PC-9 (cell line): ENCODE measurements around the gene STIL. TPM values are rescaled to one million over a fixed set of nuclear protein-coding genes. Genes with fewer than 3 reads are reported as not detected.
"Not testable (repeated sequence)": the region's sequence is repeated elsewhere in the genome, so short reads cannot be mapped to it uniquely, and the experiment has no call there.

Source experiments
- BruUV-seq: library from RNA; stranded (reverse); fragments of 400-500 nt; replicated peaks from 2 replicates; lab custom pipeline; 2021; lab: Mats Ljungman, UMichigan
- CTCF ChIA-PET: fragments of 300-600 bp; sonication (Branson Sonifier 250); formaldehyde crosslinking; loops from one replicate; lab custom pipeline; 2022; ENCODE audit warnings: antibody characterized with exemption; lab: Charles Lee
- POLR2A ChIA-PET: fragments of 300-600 bp; sonication (Branson Sonifier 250); formaldehyde crosslinking; loops from one replicate; lab custom pipeline; 2022; ENCODE audit warnings: antibody characterized with exemption; ENCODE audit not compliant: unreplicated experiment; lab: Charles Lee
- DNase-seq, 2 experiments: peaks; one replicate each; pipeline versions ENCODE4 v3.0.0 to v3.0.0-alpha.2; 2015 to 2022; ENCODE audit warnings: mixed read lengths in 1 of 2
- H2AFZ ChIP-seq: fragments of 200-600 bp; sonication (generic); 2 replicates; pipeline ENCODE4 v1.8.1; 2017; ENCODE audit warnings: antibody characterized with exemption
- H3F3A ChIP-seq: fragments of 200-600 bp; sonication (generic); 2 replicates; pipeline ENCODE4 v1.8.1; 2017; ENCODE audit warnings: antibody characterized with exemption, mild to moderate bottlenecking, low read depth; ENCODE audit not compliant: insufficient read depth
- H3K27ac ChIP-seq: fragments of 200-600 bp; sonication (generic); 2 replicates; pipeline ENCODE4 v1.6.1; 2016; ENCODE audit warnings: mixed run types
- H3K27me3 ChIP-seq: fragments of 200-600 bp; sonication (generic); 2 replicates; pipeline ENCODE4 v1.6.1; 2016; ENCODE audit warnings: low read depth, mixed run types; ENCODE audit not compliant: insufficient read depth
- H3K36me3 ChIP-seq: fragments of 200-600 bp; sonication (generic); 2 replicates; pipeline ENCODE4 v1.6.1; 2016; ENCODE audit warnings: low read depth, mixed run types
- H3K4me1 ChIP-seq: fragments of 200-600 bp; sonication (generic); replicated peaks from 2 replicates; pipeline ENCODE4 v1.6.1; 2016; ENCODE audit warnings: mixed run types; ENCODE audit not compliant: insufficient read depth
- H3K4me2 ChIP-seq: fragments of 200-600 bp; sonication (generic); 2 replicates; pipeline ENCODE4 v1.6.1; 2017; ENCODE audit warnings: mixed run types
- H3K4me3 ChIP-seq: fragments of 200-600 bp; sonication (generic); 2 replicates; pipeline ENCODE4 v1.6.1; 2016; ENCODE audit warnings: mixed run types
- H3K79me2 ChIP-seq: fragments of 200-600 bp; sonication (generic); 2 replicates; pipeline ENCODE4 v1.6.1; 2017; ENCODE audit warnings: low read depth, mixed run types
- H3K9me2 ChIP-seq: fragments of 200-600 bp; sonication (generic); 2 replicates; pipeline ENCODE4 v1.8.1; 2017; ENCODE audit warnings: mild to moderate bottlenecking; ENCODE audit not compliant: insufficient read depth
- H3K9me3 ChIP-seq: fragments of 200-600 bp; sonication (generic); 2 replicates; pipeline ENCODE4 v1.8.1; 2016; ENCODE audit warnings: low read depth; ENCODE audit not compliant: insufficient read depth
- H4K20me1 ChIP-seq: fragments of 200-600 bp; sonication (generic); 2 replicates; pipeline ENCODE4 v1.8.1; 2017; ENCODE audit not compliant: insufficient read depth
- EZH2 ChIP-seq: fragments of 200-600 bp; sonication (generic); IDR thresholded peaks from 2 replicates; pipeline ENCODE4 v1.8.0; 2017; ENCODE audit warnings: antibody characterized with exemption, low read depth
- intact Hi-C: fragments of 100-400 bp; cut with micrococcal nuclease; formaldehyde crosslinking; loops from one replicate; pipeline ENCODE4 v1.10.0; 2022; ENCODE audit not compliant: unreplicated experiment
- total RNA-seq: library from RNA; stranded (reverse); gene quantifications from 2 replicates; pipeline ENCODE4 v1.2.3, GENCODE V29; 2021
- TF ChIP-seq, protein P1 (sequence below): fragments of 200-600 bp; sonication (generic); conservative IDR thresholded peaks from 2 replicates; pipeline ENCODE4 v1.6.1; 2017; ENCODE audit warnings: mixed run types, antibody characterized with exemption, mild to moderate bottlenecking, moderate library complexity

The STIL gene
- total RNA-seq, 1 experiment from 2014 or later = 37.0 TPM

DNA sequence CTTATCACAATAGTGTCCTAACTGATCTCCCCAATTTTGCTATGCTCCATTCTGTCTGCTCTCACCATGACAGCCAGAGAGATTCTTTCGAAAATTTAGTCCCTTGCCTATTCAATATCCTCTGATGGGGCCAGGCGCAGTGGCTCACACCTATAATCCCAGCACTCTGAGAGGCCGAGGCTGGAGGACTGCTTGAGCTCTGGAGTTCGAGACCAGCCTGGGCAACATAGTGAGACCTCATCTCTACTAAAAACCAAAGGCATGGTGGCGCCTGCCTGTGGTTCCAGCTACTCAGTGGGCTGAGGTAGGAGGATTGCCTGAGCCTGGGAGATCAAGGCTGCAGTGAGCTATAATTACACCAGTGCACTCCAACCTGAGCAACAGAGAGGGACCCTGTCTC lies 108.0 kb downstream of the STIL start:
- Histone ChIP-seq H3F3A (no peaks in the 10 kb centered on the region), H3K4me1 (no peaks in the 10 kb centered on the region), H4K20me1 (no peaks in the 10 kb centered on the region), H3K9me3 (no peaks in the 10 kb centered on the region), H2AFZ (no peak overlapping the region), H3K27ac (no peak overlapping the region), H3K4me3 (no peak overlapping the region), H3K9me2 (no peaks in the 10 kb centered on the region), H3K79me2 (no peaks in the 10 kb centered on the region), H3K4me2 (no peak overlapping the region), H3K27me3 (no peaks in the 10 kb centered on the region), H3K36me3 (no peaks in the 10 kb centered on the region)
- no peak for DNase-seq
- no TSS peak for BruUV-seq
- intact Hi-C loops = no loop called here
- no peak for TF ChIP-seq EZH2
- TF ChIP-seq, protein P1, sequence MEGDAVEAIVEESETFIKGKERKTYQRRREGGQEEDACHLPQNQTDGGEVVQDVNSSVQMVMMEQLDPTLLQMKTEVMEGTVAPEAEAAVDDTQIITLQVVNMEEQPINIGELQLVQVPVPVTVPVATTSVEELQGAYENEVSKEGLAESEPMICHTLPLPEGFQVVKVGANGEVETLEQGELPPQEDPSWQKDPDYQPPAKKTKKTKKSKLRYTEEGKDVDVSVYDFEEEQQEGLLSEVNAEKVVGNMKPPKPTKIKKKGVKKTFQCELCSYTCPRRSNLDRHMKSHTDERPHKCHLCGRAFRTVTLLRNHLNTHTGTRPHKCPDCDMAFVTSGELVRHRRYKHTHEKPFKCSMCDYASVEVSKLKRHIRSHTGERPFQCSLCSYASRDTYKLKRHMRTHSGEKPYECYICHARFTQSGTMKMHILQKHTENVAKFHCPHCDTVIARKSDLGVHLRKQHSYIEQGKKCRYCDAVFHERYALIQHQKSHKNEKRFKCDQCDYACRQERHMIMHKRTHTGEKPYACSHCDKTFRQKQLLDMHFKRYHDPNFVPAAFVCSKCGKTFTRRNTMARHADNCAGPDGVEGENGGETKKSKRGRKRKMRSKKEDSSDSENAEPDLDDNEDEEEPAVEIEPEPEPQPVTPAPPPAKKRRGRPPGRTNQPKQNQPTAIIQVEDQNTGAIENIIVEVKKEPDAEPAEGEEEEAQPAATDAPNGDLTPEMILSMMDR = no peak
- CTCF ChIA-PET = no interaction called here
- POLR2A ChIA-PET = interaction anchor here (0.6 kb wide), 1 partner anchor 119 kb away, joined by 12 read pairs; no protein-coding TSS in a partner anchor

GRCh38 chr1:47203504-47203903 lies 110.4 kb downstream of the STIL start:
- H4K20me1 ChIP-seq, BruUV-seq, H2AFZ ChIP-seq, H3K27ac ChIP-seq, H3K27me3 ChIP-seq, CTCF ChIA-PET, H3K9me2 ChIP-seq, DNase-seq, H3K4me2 ChIP-seq, H3K4me3 ChIP-seq, H3K36me3 ChIP-seq, H3K9me3 ChIP-seq, POLR2A ChIA-PET, H3F3A ChIP-seq, H3K79me2 ChIP-seq, H3K4me1 ChIP-seq, intact Hi-C loops: not testable (repeated sequence)

GRCh38 chr1:47201179-47201578 lies 112.8 kb downstream of the STIL start:
- no peaks in the 10 kb centered on the region for H3K4me1 ChIP-seq
- H3K9me2 ChIP-seq = no peaks in the 10 kb centered on the region
- H2AFZ ChIP-seq = no peak overlapping the region
- no peaks in the 10 kb centered on the region for H3K36me3 ChIP-seq
- H3K4me3 ChIP-seq = no peak overlapping the region
- no peaks in the 10 kb centered on the region for H4K20me1 ChIP-seq
- no peaks in the 10 kb centered on the region for H3F3A ChIP-seq
- intact Hi-C loops = no loop called here
- no TSS peak for BruUV-seq
- no peaks in the 10 kb centered on the region for H3K9me3 ChIP-seq
- 0 out of 2 replicates have a peak, but pooled peaks cover 12% of the 10 kb centered on the region for H3K27me3 ChIP-seq
- H3K4me2 ChIP-seq = no peak overlapping the region
- H3K27ac ChIP-seq = no peak overlapping the region
- DNase-seq = no peak
- POLR2A ChIA-PET = no interaction called here
- H3K79me2 ChIP-seq = no peaks in the 10 kb centered on the region
- TF ChIP-seq EZH2 = no peak
- TF ChIP-seq, protein P1 = no peak
- CTCF ChIA-PET = no interaction called here

Other genes starting within 250 kb of the STIL start
- not detected in 2 replicates for gene CYP4Z1, start 246.9 kb downstream of the STIL start, total RNA-seq
- not detected in 2 replicates for gene CYP4A22, start 176.7 kb downstream of the STIL start, total RNA-seq
- gene PDZK1IP1, start 124.1 kb downstream of the STIL start, total RNA-seq = 6.2 and 8.5 TPM in 2 replicates
- not detected in 2 replicates for gene TAL1, start 81.9 kb downstream of the STIL start, total RNA-seq
- 119 and 122 TPM in 2 replicates for gene CMPK1, start 19.6 kb upstream of the STIL start, total RNA-seq
- 0.28 and 0.33 TPM in 2 replicates for gene FOXE3, start 102.1 kb upstream of the STIL start, total RNA-seq
- 0.35 and 0.48 TPM in 2 replicates for gene FOXD2, start 123.9 kb upstream of the STIL start, total RNA-seq